Body of pancreas (tissue), 4 donors: Measurements from ENCODE around the gene IL1R1. TPM values are rescaled to one million over a fixed set of nuclear protein-coding genes. Genes with fewer than 3 reads are reported as not detected.

Experiments used
- ATAC-seq: fragments of 150-250 bp; one replicate; pipeline ENCODE4 v1.9.1; 2016
- DNase-seq, 4 donors: peaks; one replicate each; pipeline ENCODE4 v3.0.0-alpha.2; 2019
- H3K27ac ChIP-seq, 4 donors: fragments of 200-600 bp; sonication (generic); 1 replicate in 3 of 4; 2 replicates in 1 of 4; pipeline versions ENCODE4 v1.5.1 to v1.6.1; 2016 to 2019; ENCODE audit warnings: mild to moderate bottlenecking in 1 of 4, mixed read lengths in 1 of 4, moderate library complexity in 1 of 4
- H3K27me3 ChIP-seq, 2 donors: fragments of 200-600 bp; sonication (generic); one replicate each; pipeline ENCODE4 v1.6.0; 2016; ENCODE audit warnings: mild to moderate bottlenecking in 1 of 2
- H3K36me3 ChIP-seq, 2 donors: fragments of 200-600 bp; sonication (generic); replicated peaks in 1 of 2; 2 replicates each; pipeline ENCODE4 v1.5.1; 2016; ENCODE audit warnings: low read depth in 2 of 2; ENCODE audit not compliant: insufficient read depth in 1 of 2
- H3K4me1 ChIP-seq: fragments of 200-600 bp; sonication (generic); one replicate; pipeline ENCODE4 v1.6.0; 2016
- H3K4me3 ChIP-seq, 2 donors: fragments of 200-600 bp; sonication (generic); 1 replicate in 1 of 2; 2 replicates in 1 of 2; pipeline ENCODE4 v1.5.1; 2016 to 2019
- H3K9me3 ChIP-seq, 3 donors: fragments of 200-600 bp; sonication (generic); 1 replicate in 2 of 3; 2 replicates in 1 of 3; pipeline ENCODE4 v1.5.1; 2016
- CTCF ChIP-seq, 7 experiments: fragments of 450-650 bp in 4 of 7; fragments of 200-600 bp in 3 of 7; sonication (generic) in 3 of 7; IDR thresholded peaks; one replicate each; pipeline ENCODE4 v1.5.1; 2016 to 2019; ENCODE audit warnings: antibody characterized with exemption in 7 of 7
- POLR2A ChIP-seq, 3 donors: fragments of 450-650 bp; IDR thresholded peaks; one replicate each; pipeline ENCODE4 v1.6.1; 2016; ENCODE audit warnings: antibody characterized with exemption in 3 of 3, mild to moderate bottlenecking in 2 of 3
- WGBS, 2 donors: methylation state at CpG; one replicate each; pipeline ENCODE4 v1.1.5; 2017; 5-methylcytosine and 5-hydroxymethylcytosine counted together
- intact Hi-C: fragments of 100-400 bp; cut with DNase I; formaldehyde crosslinking; loops from one replicate; pipeline ENCODE4 v1.15.1; 2023
- total RNA-seq, 2 donors: library from RNA; depleted of rRNA; stranded (reverse); fragments of >200 nt; gene quantifications; one replicate each; pipeline ENCODE4 v1.1.0, GENCODE V29; 2016

The IL1R1 gene
- total RNA-seq, 2 donors from 2014 or later, result 53.4 to 55.4 TPM

GRCh38 chr2:102109016-102109415 is 33.5 kb upstream of the IL1R1 start:
- TF ChIP-seq CTCF (IDR thresholded peaks at IDR 0.05), result no peak
- Histone ChIP-seq H3K4me1 (peaks cover 86% of the 10 kb centered on the region), H3K9me3 (no peaks in the 10 kb centered on the region), H3K27ac (peak overlapping the region in 2 of 4 donors; percentile 10 to 75), H3K27me3 (no peaks in the 10 kb centered on the region), H3K36me3 (no peaks in the 10 kb centered on the region), H3K4me3 (no peak overlapping the region)
- 91 to 95% methylated on average over 5 of the region's 5 CpGs for WGBS, 2 donors
- ATAC-seq (no peak), DNase-seq (no peak)
- intact Hi-C loops, result no loop called here

- Histone ChIP-seq H3K4me1 (peaks cover 88% of the 10 kb centered on the region), H3K36me3 (no peaks in the 10 kb centered on the region), H3K27me3 (no peaks in the 10 kb centered on the region), H3K27ac (peak overlapping the region; percentile 6 to 75 (median 60)), H3K9me3 (no peaks in the 10 kb centered on the region), H3K4me3 (no peak overlapping the region)
- intact Hi-C loops, result no loop called here
- no peak for TF ChIP-seq POLR2A (IDR thresholded peaks at IDR 0.05)
- no peak for TF ChIP-seq CTCF (IDR thresholded peaks at IDR 0.05)
- no peak for DNase-seq
- 18 to 33% methylated on average over 5 of the region's 5 CpGs for WGBS, 2 donors
- ATAC-seq, result no peak
Observed at GRCh38 chr2:102110171-102110570, 32.4 kb upstream of the IL1R1 start.

- intact Hi-C loops, result no loop called here
- Histone ChIP-seq H3K27me3 (no peaks in the 10 kb centered on the region), H3K4me3 (no peak overlapping the region), H3K27ac (peak overlapping the region; percentile 23 to 75 (median 60)), H3K4me1 (peaks cover 88% of the 10 kb centered on the region), H3K36me3 (no peaks in the 10 kb centered on the region), H3K9me3 (no peaks in the 10 kb centered on the region)
- peak in 2 of 4 donors; percentile 27 to 33 for DNase-seq
- no peak for TF ChIP-seq CTCF (IDR thresholded peaks at IDR 0.05)
- no peak for TF ChIP-seq POLR2A (IDR thresholded peaks at IDR 0.05)
- 43 to 58% methylated on average over 13 of the region's 13 CpGs for WGBS, 2 donors
- ATAC-seq, result no peak
Observed at GRCh38 chr2:102110596-102111334, 31.8 kb upstream of the IL1R1 start.

- no peaks in the 10 kb centered on the region for H3K36me3 ChIP-seq
- no peaks in the 10 kb centered on the region for H3K27me3 ChIP-seq
- WGBS, 2 donors, result 59 to 67% methylated on average over 2 of the region's 2 CpGs
- peaks cover 79% of the 10 kb centered on the region for H3K4me1 ChIP-seq
- no peaks in the 10 kb centered on the region for H3K9me3 ChIP-seq
- TF ChIP-seq CTCF (IDR thresholded peaks at IDR 0.05) (no peak), POLR2A (IDR thresholded peaks at IDR 0.05) (no peak)
- H3K27ac ChIP-seq, result peak overlapping the region in 3 of 4 donors; percentile 54 to 75 (median 65)
- DNase-seq (no peak), ATAC-seq (no peak)
- intact Hi-C loops, result no loop called here
- no peak overlapping the region for H3K4me3 ChIP-seq
Observed at GRCh38 chr2:102111823-102112222, 30.7 kb upstream of the IL1R1 start.

GRCh38 chr2:102112271-102112670 is 30.3 kb upstream of the IL1R1 start:
- no peak for TF ChIP-seq POLR2A (IDR thresholded peaks at IDR 0.05)
- no peak for TF ChIP-seq CTCF (IDR thresholded peaks at IDR 0.05)

More at GRCh38 chr2:102112271-102112670, 30.3 kb upstream of the IL1R1 start:
- H3K36me3 ChIP-seq, result no peaks in the 10 kb centered on the region
- ATAC-seq (no peak), DNase-seq (no peak)
- no peaks in the 10 kb centered on the region for H3K9me3 ChIP-seq
- peak overlapping the region in 3 of 4 donors; percentile 54 to 75 (median 65) for H3K27ac ChIP-seq
- H3K27me3 ChIP-seq, result no peaks in the 10 kb centered on the region
- 40 to 100% methylated on average over 1 of the region's 1 CpG for WGBS, 2 donors
- H3K4me3 ChIP-seq, result no peak overlapping the region
- peaks cover 74% of the 10 kb centered on the region for H3K4me1 ChIP-seq
- intact Hi-C loops, result no loop called here
